Stomach (tissue), 19 donors: ENCODE data around the gene MSRB2. TPM values are rescaled to one million over a fixed set of nuclear protein-coding genes. Genes with fewer than 3 reads are reported as not detected.

Experiments
- DNase-seq, 2 donors: peaks; one replicate each; pipeline versions ENCODE4 v3.0.0 to v3.0.0-alpha.2; 2013 to 2019
- H3K27ac ChIP-seq, 5 donors: fragments of 200-600 bp in 4 of 5; sonication (generic) in 4 of 5; one replicate each; pipeline ENCODE4 v1.5.1; 2013 to 2019; ENCODE audit warnings: mild to moderate bottlenecking in 1 of 5, moderate library complexity in 1 of 5
- H3K27me3 ChIP-seq, 3 donors: fragments of 200-600 bp; sonication (generic); one replicate each; pipeline ENCODE4 v1.5.1; 2017 to 2019; ENCODE audit warnings: mixed run types in 1 of 3
- H3K36me3 ChIP-seq, 4 donors: fragments of 200-600 bp; sonication (generic); 1 replicate in 3 of 4; 2 replicates in 1 of 4; pipeline ENCODE4 v1.5.1; 2016 to 2019
- H3K4me1 ChIP-seq, 4 donors: fragments of 200-600 bp; sonication (generic); one replicate each; pipeline ENCODE4 v1.5.1; 2016 to 2019
- H3K4me3 ChIP-seq, 4 donors: fragments of 200-600 bp; sonication (generic) in 3 of 4; one replicate each; pipeline ENCODE4 v1.5.1; 2016 to 2019; ENCODE audit warnings: mild to moderate bottlenecking in 1 of 4
- H3K9me3 ChIP-seq, 4 donors: fragments of 200-600 bp; sonication (generic); one replicate each; pipeline ENCODE4 v1.5.1; 2016 to 2019
- CTCF ChIP-seq, 7 experiments: fragments of 450-650 bp in 4 of 7; fragments of 200-600 bp in 3 of 7; sonication (generic) in 3 of 7; IDR thresholded peaks; one replicate each; pipeline ENCODE4 v1.5.1; 2016 to 2019; ENCODE audit warnings: antibody characterized with exemption in 7 of 7, control low read depth in 2 of 7, mild to moderate bottlenecking in 1 of 7
- EP300 ChIP-seq: sonication (generic); formaldehyde crosslinking; IDR thresholded peaks from one replicate; pipeline ENCODE4 v1.6.1; 2017; ENCODE audit warnings: antibody characterized with exemption
- POLR2A ChIP-seq, 4 donors: fragments of 450-650 bp; IDR thresholded peaks; one replicate each; pipeline ENCODE4 v1.6.1; 2016; ENCODE audit warnings: antibody characterized with exemption in 4 of 4, control low read depth in 2 of 4, mild to moderate bottlenecking in 1 of 4, moderate library complexity in 1 of 4
- POLR2AphosphoS5 ChIP-seq, 3 donors: sonication (generic); formaldehyde crosslinking; IDR thresholded peaks; one replicate each; pipeline ENCODE4 v1.6.1; 2016; ENCODE audit warnings: antibody characterized with exemption in 3 of 3
- WGBS, 5 donors: extraction: QIAGEN DNeasy Blood & Tissue Kit in 3 of 5; methylation state at CpG; one replicate each; pipeline versions ENCODE4 v1.1.5 to v1.1.7; 2013 to 2018; 5-methylcytosine and 5-hydroxymethylcytosine counted together
- intact Hi-C: fragments of 100-400 bp; cut with DNase I; formaldehyde crosslinking; loops from one replicate; pipeline ENCODE4 v1.15.1; 2023; ENCODE audit warnings: low total_unique reads
- long read RNA-seq, 10 donors: transcript quantifications; one replicate each; lab custom pipeline, GENCODE V29; 2026
- polyA plus RNA-seq, 3 donors: library from polyadenylated mRNA; stranded (reverse); fragments of 200-250 nt; gene quantifications; one replicate each; pipeline ENCODE4 v1.2.3, GENCODE V29; 2013
- total RNA-seq, 5 donors: library from RNA; depleted of rRNA; stranded (reverse); fragments of >200 nt; gene quantifications; one replicate each; pipeline versions ENCODE4 v1.1.0 to v1.2.3, GENCODE V29; 2014 to 2016
- donor health status: healthy with polysubstance abuse.
- donor health status: Bipolar disorder and iron deficiency.
- donor health status: healthy.

Gene MSRB2
- total RNA-seq (10 to 100 TPM in 2 of 5 donors, 1 to 10 TPM in 3; 2.3 to 32.2 (median 8.3) TPM), polyA plus RNA-seq (10 to 100 TPM; 14.1 to 35.6 (median 21.6) TPM)
- long read RNA-seq, donor 1, transcript MSRB2-202 (2 exons, 444 nt): minor isoform, 6 of 19 reads
- long read RNA-seq, donor 1, transcript MSRB2-201 (5 exons, 1,803 nt): major isoform, 13 of 19 reads
- long read RNA-seq, donor 1, partial matches to known transcripts: 0 of 19 reads
- long read RNA-seq, donor 1, other reads (novel, unspliced or antisense): 0 of 19 reads
- long read RNA-seq, donor 2, transcript MSRB2-201 (5 exons, 1,803 nt): major isoform, 20 of 21 reads
- long read RNA-seq, donor 2, partial matches to known transcripts: 0 of 21 reads
- long read RNA-seq, donor 2, other reads (novel, unspliced or antisense): 0 of 21 reads
- long read RNA-seq, donor 3, transcript MSRB2-201 (5 exons, 1,803 nt): major isoform, 6 of 8 reads
- long read RNA-seq, donor 3, partial matches to known transcripts: 0 of 8 reads
- long read RNA-seq, donor 3, other reads (novel, unspliced or antisense): 0 of 8 reads
- long read RNA-seq, donor 4, partial matches to known transcripts: 0 of 3 reads
- long read RNA-seq, donor 4, other reads (novel, unspliced or antisense): 0 of 3 reads
- long read RNA-seq, donor 5, transcript MSRB2-201 (5 exons, 1,803 nt): major isoform, 12 of 12 reads
- long read RNA-seq, donor 5, partial matches to known transcripts: 0 of 12 reads
- long read RNA-seq, donor 5, other reads (novel, unspliced or antisense): 0 of 12 reads
- long read RNA-seq, donor 6, transcript MSRB2-201 (5 exons, 1,803 nt): major isoform, 34 of 36 reads
- long read RNA-seq, donor 6, partial matches to known transcripts: 0 of 36 reads
- long read RNA-seq, donor 6, other reads (novel, unspliced or antisense): 0 of 36 reads
- long read RNA-seq, donor 7, transcript MSRB2-201 (5 exons, 1,803 nt): major isoform, 26 of 31 reads
- long read RNA-seq, donor 7, transcript MSRB2-202 (2 exons, 444 nt): minor isoform, 5 of 31 reads
- long read RNA-seq, donor 7, partial matches to known transcripts: 0 of 31 reads
- long read RNA-seq, donor 7, other reads (novel, unspliced or antisense): 0 of 31 reads
- long read RNA-seq, donor 8, transcript MSRB2-201 (5 exons, 1,803 nt): major isoform, 11 of 12 reads
- long read RNA-seq, donor 8, partial matches to known transcripts: 0 of 12 reads
- long read RNA-seq, donor 8, other reads (novel, unspliced or antisense): 0 of 12 reads
- long read RNA-seq, donor 9, transcript MSRB2-201 (5 exons, 1,803 nt): major isoform, 11 of 11 reads
- long read RNA-seq, donor 9, partial matches to known transcripts: 0 of 11 reads
- long read RNA-seq, donor 9, other reads (novel, unspliced or antisense): 0 of 11 reads
- long read RNA-seq, donor 10, transcript MSRB2-201 (5 exons, 1,803 nt): major isoform, 8 of 9 reads
- long read RNA-seq, donor 10, partial matches to known transcripts: 0 of 9 reads
- long read RNA-seq, donor 10, other reads (novel, unspliced or antisense): 0 of 9 reads

- H3K27me3 ChIP-seq: no peaks in the 10 kb centered on the region
- peak within 1 kb of the TSS; percentile 54 to 69 (median 67) for H3K4me3 ChIP-seq
- peaks cover 0 to 16% (median 0%) of the 10 kb centered on the region in 4 donors for H3K9me3 ChIP-seq
- no peaks in the 10 kb centered on the region for H3K36me3 ChIP-seq
- DNase-seq: peak; percentile 91 to 97
- TF ChIP-seq POLR2AphosphoS5 (IDR thresholded peaks at IDR 0.05) (peak; percentile 59 to 88 (median 83)), POLR2A (IDR thresholded peaks at IDR 0.05) (peak in 1 of 4 donors; percentile 54), EP300 (no peak)
- H3K4me1 ChIP-seq: peaks cover 8 to 39% (median 14%) of the 10 kb centered on the region in 4 donors
- 0 to 3% (median 1%) methylated on average over 22 to 50 of the region's 50 CpGs for WGBS, 5 donors
- intact Hi-C loops: no loop called here
- peak within 1 kb of the TSS; percentile 86 to 94 (median 92) for H3K27ac ChIP-seq
Measured at GRCh38 chr10:23095404-23095965, at the start of gene MSRB2. MSRB2 (plus strand) TSS chr10:23095579; CDS start chr10:23095609, 30 bp downstream.

GRCh38 chr10:23046027-23046426 is 49.4 kb upstream of the MSRB2 start:
- 47 to 52% (median 48%) methylated on average over 4 of the region's 4 CpGs for WGBS, 5 donors
- H3K27ac ChIP-seq: no peak overlapping the region
- intact Hi-C loops: no loop called here

GRCh38 chr10:23047201-23048050 is 48.0 kb upstream of the MSRB2 start:
- WGBS, 5 donors: 56 to 63% (median 58%) methylated on average over 9 of the region's 9 CpGs
- intact Hi-C loops: no loop called here
- DNase-seq: no peak
- Histone ChIP-seq H3K27me3 (no peaks in the 10 kb centered on the region), H3K9me3 (peaks cover 0 to 9% (median 0%) of the 10 kb centered on the region in 4 donors), H3K4me1 (peaks cover 0 to 12% (median 2%) of the 10 kb centered on the region in 4 donors), H3K27ac (no peak overlapping the region), H3K4me3 (no peak overlapping the region), H3K36me3 (no peaks in the 10 kb centered on the region)
- TF ChIP-seq POLR2A (IDR thresholded peaks at IDR 0.05) (no peak), POLR2AphosphoS5 (IDR thresholded peaks at IDR 0.05) (no peak)

More at GRCh38 chr10:23046027-23046426, 49.4 kb upstream of the MSRB2 start:
- no peaks in the 10 kb centered on the region for H3K27me3 ChIP-seq
- DNase-seq: peak in 1 of 2 donors; percentile 50
- H3K9me3 ChIP-seq: peaks cover 0 to 9% (median 0%) of the 10 kb centered on the region in 4 donors
- peaks cover 0 to 12% (median 2%) of the 10 kb centered on the region in 4 donors for H3K4me1 ChIP-seq
- no peak for TF ChIP-seq POLR2A (IDR thresholded peaks at IDR 0.05)
- TF ChIP-seq CTCF (IDR thresholded peaks at IDR 0.05): no peak
- no peak for TF ChIP-seq EP300
- TF ChIP-seq POLR2AphosphoS5 (IDR thresholded peaks at IDR 0.05): no peak
- no peak overlapping the region for H3K4me3 ChIP-seq
- no peaks in the 10 kb centered on the region for H3K36me3 ChIP-seq

GRCh38 chr10:23048191-23048590 is 47.2 kb upstream of the MSRB2 start:
- DNase-seq: no peak
- intact Hi-C loops: no loop called here
- Histone ChIP-seq H3K36me3 (no peaks in the 10 kb centered on the region), H3K27ac (no peak overlapping the region), H3K9me3 (peaks cover 0 to 1% (median 0%) of the 10 kb centered on the region in 4 donors), H3K4me3 (no peak overlapping the region), H3K4me1 (peaks cover 0 to 12% (median 2%) of the 10 kb centered on the region in 4 donors), H3K27me3 (no peaks in the 10 kb centered on the region)
- 89 to 97% (median 97%) methylated on average over 4 of the region's 4 CpGs for WGBS, 5 donors
- TF ChIP-seq POLR2A (IDR thresholded peaks at IDR 0.05) (no peak), EP300 (no peak), POLR2AphosphoS5 (IDR thresholded peaks at IDR 0.05) (no peak), CTCF (IDR thresholded peaks at IDR 0.05) (no peak)
